HCT116 (cell line): ENCODE data around the gene MOB3A.

ENCODE experiments used
- CTCF ChIP-seq, 3 experiments: fragments of 200-600 bp in 1 of 3; sonication (generic) in 1 of 3; IDR thresholded peaks in 2 of 3; conservative IDR thresholded peaks in 1 of 3; 2 replicates each; pipeline ENCODE4 v1.5.1; 2012 to 2017; ENCODE audit warnings: low read depth in 2 of 3, low read length in 2 of 3, antibody characterized with exemption in 1 of 3, borderline replicate concordance in 1 of 3, control low read depth in 1 of 3, mild to moderate bottlenecking in 1 of 3, mixed read lengths in 1 of 3, mixed run types in 1 of 3, moderate library complexity in 1 of 3; ENCODE audit not compliant: insufficient read depth in 1 of 3
- EZH2 ChIP-seq: fragments of 200-600 bp; sonication (generic); IDR thresholded peaks from 2 replicates; pipeline ENCODE4 v1.6.1; 2017; ENCODE audit warnings: antibody characterized with exemption, mixed run types
- POLR2A ChIP-seq: IDR thresholded peaks from 2 replicates; pipeline ENCODE4 v1.7.0; 2011; ENCODE audit warnings: borderline replicate concordance; ENCODE audit not compliant: insufficient read depth, insufficient read length; ENCODE audit errors: extremely low read depth

- TF ChIP-seq EZH2, result no peak
- TF ChIP-seq POLR2A, result no peak
- no peak for TF ChIP-seq CTCF (IDR thresholded peaks at IDR 0.05 in 2 of 3, conservative IDR thresholded peaks at IDR 0.05 in 1 of 3; ENCODE audit: borderline replicate concordance in 1 of 3, insufficient read depth in 1 of 3, low read depth in 2 of 3, low read length in 2 of 3)
Measured at GRCh38 chr19:2115324-2115723, 19.2 kb upstream of the MOB3A start.
